ENCODE results near the gene RASGRP3.

Gene RASGRP3

GRCh38 chr2:33475224-33476130 is 972 bp upstream of the RASGRP3 start:
- Histone ChIP-seq H3K27me3 (ENCODE audit: insufficient read depth, low read depth) (no peaks in the 10 kb centered on the region), H3K27ac (peak overlapping the region; percentile 98), H3K4me1 (ENCODE audit: low read depth, poor library complexity, severe bottlenecking) (peaks cover 48% of the 10 kb centered on the region), H3K4me2 (peak overlapping the region; percentile 71), H3K79me2 (ENCODE audit: insufficient read depth, low read depth) (peaks cover 23% of the 10 kb centered on the region), H4K20me1 (ENCODE audit: insufficient read depth) (no peaks in the 10 kb centered on the region), H3K36me3 (ENCODE audit: insufficient read depth) (no peaks in the 10 kb centered on the region), H3K4me3 (IDR thresholded peaks at IDR 0.05; ENCODE audit: insufficient read depth, low read depth, low read length) (peak overlapping the region; percentile 93), H3K9ac (peak overlapping the region; percentile 92), H2AFZ (ENCODE audit: low read depth) (peak overlapping the region; percentile 55)
- TF ChIP-seq CTCF (conservative IDR thresholded peaks at IDR 0.05; ENCODE audit: low read depth, low read length) = peak; percentile 94

DNA sequence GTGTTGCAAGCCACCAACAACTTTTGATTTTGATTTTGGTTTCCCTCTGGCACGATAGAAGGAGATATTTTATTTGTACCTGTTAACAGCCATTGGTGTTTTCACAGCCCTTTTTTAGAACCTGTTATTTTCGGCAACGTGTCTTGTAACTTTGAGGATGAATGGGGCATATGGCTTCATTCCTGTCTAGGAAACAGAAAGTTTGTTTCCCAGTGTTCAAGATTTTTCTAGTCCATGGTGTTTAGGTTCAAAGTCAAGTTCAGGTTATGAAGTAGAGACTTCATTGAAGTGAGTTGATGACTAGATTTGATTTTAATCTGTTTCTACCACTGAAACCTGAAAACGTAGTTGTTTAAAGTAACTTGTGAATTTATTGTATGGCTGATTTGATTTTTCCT is 343 bp downstream of the RASGRP3 start:
- peak overlapping the region; percentile 82 for H3K4me2 ChIP-seq
- peaks cover 34% of the 10 kb centered on the region for H3K79me2 ChIP-seq (ENCODE audit: insufficient read depth, low read depth)
- H3K27ac ChIP-seq = peak overlapping the region; percentile 98

GRCh38 chr2:33477473-33478468 is 1.3 kb downstream of the RASGRP3 start:
- no peaks in the 10 kb centered on the region for H4K20me1 ChIP-seq (ENCODE audit: insufficient read depth)
- no peak for TF ChIP-seq CTCF (conservative IDR thresholded peaks at IDR 0.05; ENCODE audit: low read depth, low read length)
- H3K36me3 ChIP-seq (ENCODE audit: insufficient read depth) = no peaks in the 10 kb centered on the region
- peaks cover 60% of the 10 kb centered on the region for H3K4me1 ChIP-seq (ENCODE audit: low read depth, poor library complexity, severe bottlenecking)
- H3K4me3 ChIP-seq (IDR thresholded peaks at IDR 0.05; ENCODE audit: insufficient read depth, low read depth, low read length) = peak overlapping the region; percentile 99
- H3K9ac ChIP-seq = peak overlapping the region; percentile 92
- no peaks in the 10 kb centered on the region for H3K27me3 ChIP-seq (ENCODE audit: insufficient read depth, low read depth)
- H3K79me2 ChIP-seq (ENCODE audit: insufficient read depth, low read depth) = peaks cover 42% of the 10 kb centered on the region
- peak overlapping the region; percentile 98 for H3K27ac ChIP-seq
- peak overlapping the region; percentile 82 for H3K4me2 ChIP-seq
- H2AFZ ChIP-seq (ENCODE audit: low read depth) = peak overlapping the region; percentile 5; the same call in 1 of the 2 replicates

More for the DNA sequence above, 343 bp downstream of the RASGRP3 start:
- Histone ChIP-seq H3K36me3 (ENCODE audit: insufficient read depth) (no peaks in the 10 kb centered on the region), H3K9ac (peak overlapping the region; percentile 92), H3K4me1 (ENCODE audit: low read depth, poor library complexity, severe bottlenecking) (peaks cover 59% of the 10 kb centered on the region), H2AFZ (ENCODE audit: low read depth) (no peak overlapping the region), H3K4me3 (IDR thresholded peaks at IDR 0.05; ENCODE audit: insufficient read depth, low read depth, low read length) (peak overlapping the region; percentile 99), H3K27me3 (ENCODE audit: insufficient read depth, low read depth) (no peaks in the 10 kb centered on the region), H4K20me1 (ENCODE audit: insufficient read depth) (no peaks in the 10 kb centered on the region)
- TF ChIP-seq CTCF (conservative IDR thresholded peaks at IDR 0.05; ENCODE audit: low read depth, low read length) = no peak

GRCh38 chr2:33478968-33479731 is 2.7 kb downstream of the RASGRP3 start:
- peaks cover 63% of the 10 kb centered on the region for H3K4me1 ChIP-seq (ENCODE audit: low read depth, poor library complexity, severe bottlenecking)
- peak overlapping the region; percentile 35; the same call in 1 of the 2 replicates for H2AFZ ChIP-seq (ENCODE audit: low read depth)
- H3K9ac ChIP-seq = peak overlapping the region; percentile 92; the same call in 1 of the 2 replicates
- peak overlapping the region; percentile 82 for H3K4me3 ChIP-seq (IDR thresholded peaks at IDR 0.05; ENCODE audit: insufficient read depth, low read depth, low read length)
- H4K20me1 ChIP-seq (ENCODE audit: insufficient read depth) = no peaks in the 10 kb centered on the region
- no peak for TF ChIP-seq CTCF (conservative IDR thresholded peaks at IDR 0.05; ENCODE audit: low read depth, low read length)
- H3K36me3 ChIP-seq (ENCODE audit: insufficient read depth) = no peaks in the 10 kb centered on the region
- no peaks in the 10 kb centered on the region for H3K27me3 ChIP-seq (ENCODE audit: insufficient read depth, low read depth)
- H3K4me2 ChIP-seq = peak overlapping the region; percentile 82
- H3K79me2 ChIP-seq (ENCODE audit: insufficient read depth, low read depth) = peaks cover 56% of the 10 kb centered on the region
- H3K27ac ChIP-seq = peak overlapping the region; percentile 98

Measured in KMS-11 (cell line).